ENCODE results near the gene STK11.
A peak's percentile ranks its signal among the peaks of the same experiment; 100 is the strongest.

STK11 gene

GRCh38 chr19:1239796-1240737, 34.5 kb downstream of the STK11 start:
- peak; percentile 90 for DNase-seq (ENCODE audit: low read depth)
- peak; percentile 36 for TF ChIP-seq CTCF (conservative IDR thresholded peaks at IDR 0.05; ENCODE audit: control insufficient read depth, insufficient read depth, low read depth, low read length)
- H3K4me3 ChIP-seq (ENCODE audit: control insufficient read depth, low read depth, low read length), result peak overlapping the region; percentile 29

- H3K4me3 ChIP-seq (ENCODE audit: control insufficient read depth, low read depth, low read length), result no peak overlapping the region
- no peak for TF ChIP-seq CTCF (conservative IDR thresholded peaks at IDR 0.05; ENCODE audit: control insufficient read depth, insufficient read depth, low read depth, low read length)
- no peak for DNase-seq (ENCODE audit: low read depth)
These were observed 35.3 kb downstream of the STK11 start for GRCh38 chr19:1240925-1241324.

DNA sequence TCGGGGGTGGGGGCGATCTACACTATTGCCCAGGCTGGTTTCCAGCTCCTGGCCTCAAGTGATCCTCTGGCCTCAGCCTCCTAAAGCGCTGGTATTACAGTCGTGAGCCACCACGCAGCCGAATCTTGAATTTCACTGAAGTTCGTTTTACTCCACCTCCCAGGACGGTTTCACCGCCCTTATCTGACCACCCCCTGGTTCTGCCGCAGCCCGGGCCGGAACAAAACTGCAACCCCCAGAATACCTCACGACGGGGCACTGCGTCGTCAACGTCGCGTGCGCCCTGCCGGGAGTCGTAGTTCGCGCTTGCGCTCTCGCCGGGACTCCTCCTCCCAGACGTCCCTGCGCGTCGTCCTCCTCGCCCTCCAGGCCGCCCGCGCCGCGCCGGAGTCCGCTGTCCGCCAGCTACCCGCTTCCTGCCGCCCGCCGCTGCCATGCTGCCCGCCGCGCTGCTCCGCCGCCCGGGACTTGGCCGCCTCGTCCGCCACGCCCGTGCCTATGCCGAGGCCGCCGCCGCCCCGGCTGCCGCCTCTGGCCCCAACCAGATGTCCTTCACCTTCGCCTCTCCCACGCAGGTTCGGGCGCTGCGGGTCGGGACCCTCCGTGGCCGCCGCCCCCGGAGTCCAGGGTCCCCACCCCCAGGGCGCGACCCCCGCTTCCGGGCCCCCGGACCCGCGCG, 36.0 kb downstream of the STK11 start, which contains the start of gene ATP5F1D:
Gene ATP5F1D, plus strand, starts transcription at position 335 of the 679 bp plus-strand sequence. Its CDS starts 100 bp downstream, at position 435.
- peak; percentile 95 for DNase-seq (ENCODE audit: low read depth)
- peak within 1 kb of the TSS; percentile 74 for H3K4me3 ChIP-seq (ENCODE audit: control insufficient read depth, low read depth, low read length)
- TF ChIP-seq CTCF (conservative IDR thresholded peaks at IDR 0.05; ENCODE audit: control insufficient read depth, insufficient read depth, low read depth, low read length), result no peak

- peak overlapping the region; percentile 4 for H3K4me3 ChIP-seq (ENCODE audit: control insufficient read depth, low read depth, low read length)
- TF ChIP-seq CTCF (conservative IDR thresholded peaks at IDR 0.05; ENCODE audit: control insufficient read depth, insufficient read depth, low read depth, low read length), result peak; percentile 74
- DNase-seq (ENCODE audit: low read depth), result peak; percentile 83
These were observed 38.5 kb downstream of the STK11 start for GRCh38 chr19:1243768-1244692.

DNA sequence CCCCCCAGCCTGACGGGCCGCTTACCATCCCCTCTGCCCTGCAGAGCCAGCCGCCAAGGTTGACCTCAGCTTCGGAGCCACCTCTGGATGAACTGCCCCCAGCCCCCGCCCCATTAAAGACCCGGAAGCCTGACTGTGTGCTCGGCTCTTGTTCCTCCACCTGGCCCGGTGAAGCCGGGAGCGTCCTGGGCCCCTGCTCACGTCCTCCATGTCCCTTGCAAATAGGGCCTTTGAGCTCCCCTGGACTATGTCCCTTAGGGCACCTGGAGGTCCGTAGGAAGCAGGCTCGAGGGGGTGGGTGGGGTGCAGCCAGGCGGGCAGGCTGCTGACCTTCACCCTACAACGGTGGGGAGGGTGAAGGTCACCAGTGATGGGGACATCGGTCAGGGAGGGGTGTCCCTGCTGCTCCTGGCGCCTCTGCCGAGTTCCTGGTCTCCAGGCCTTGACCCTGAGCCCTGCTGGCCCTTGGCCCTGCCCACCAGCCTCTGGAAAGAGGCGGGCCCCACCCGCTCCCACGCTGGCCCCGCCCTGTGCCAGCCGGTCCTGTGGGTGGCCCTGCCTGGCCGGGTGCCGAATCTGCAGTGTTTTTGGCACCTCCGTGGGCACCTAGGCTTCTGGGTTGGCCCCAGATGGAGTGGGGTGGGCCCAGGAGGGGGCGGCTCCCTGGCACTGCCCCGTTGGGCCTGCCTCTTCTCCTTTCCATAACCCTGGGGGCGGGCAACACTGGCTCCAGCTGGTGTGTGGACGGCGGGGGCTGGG, 39.3 kb downstream of the STK11 start:
- no peak for DNase-seq (ENCODE audit: low read depth)
- H3K4me3 ChIP-seq (ENCODE audit: control insufficient read depth, low read depth, low read length), result peak overlapping the region; percentile 4
- no peak for TF ChIP-seq CTCF (conservative IDR thresholded peaks at IDR 0.05; ENCODE audit: control insufficient read depth, insufficient read depth, low read depth, low read length)
